Mesenchymal stem cell (in vitro differentiated cells and primary cell): ENCODE data around the gene TTR.

Source experiments
- DNase-seq: peaks from one replicate; pipeline ENCODE4 v3.0.0-alpha.2; 2013
- H2AFZ ChIP-seq: one replicate; pipeline ENCODE4 v1.6.1; 2013; ENCODE audit warnings: low read depth, mild to moderate bottlenecking, control low read depth, inconsistent platforms, low read length, moderate library complexity
- H2AK5ac ChIP-seq: 2 replicates; pipeline ENCODE4 v1.6.1; 2013; ENCODE audit warnings: low read length, moderate library complexity, mild to moderate bottlenecking, inconsistent platforms; ENCODE audit not compliant: severe bottlenecking
- H2BK120ac ChIP-seq: one replicate; pipeline ENCODE4 v1.6.1; 2013; ENCODE audit warnings: low read depth, mild to moderate bottlenecking, inconsistent platforms, low read length, moderate library complexity
- H2BK12ac ChIP-seq, 2 experiments: one replicate each; pipeline ENCODE4 v1.6.1; 2013; ENCODE audit warnings: inconsistent platforms in 2 of 2, low read length in 2 of 2, mild to moderate bottlenecking in 2 of 2, moderate library complexity in 2 of 2, control low read depth in 1 of 2
- H2BK15ac ChIP-seq: one replicate; pipeline ENCODE4 v1.6.1; 2013; ENCODE audit warnings: mild to moderate bottlenecking, low read depth, inconsistent platforms; ENCODE audit not compliant: poor library complexity, severe bottlenecking
- H2BK5ac ChIP-seq: 2 replicates; pipeline ENCODE4 v1.6.1; 2013; ENCODE audit warnings: low read depth, mild to moderate bottlenecking, low read length, control low read depth, inconsistent platforms; ENCODE audit not compliant: poor library complexity, severe bottlenecking
- H3K14ac ChIP-seq, 2 experiments: one replicate each; pipeline ENCODE4 v1.6.1; 2013; ENCODE audit warnings: inconsistent platforms in 2 of 2, low read length in 2 of 2, control low read depth in 1 of 2, mild to moderate bottlenecking in 1 of 2, moderate library complexity in 1 of 2
- H3K18ac ChIP-seq, 2 experiments: one replicate each; pipeline ENCODE4 v1.6.1; 2013; ENCODE audit warnings: inconsistent platforms in 2 of 2, low read length in 2 of 2, control low read depth in 1 of 2, low read depth in 1 of 2, mild to moderate bottlenecking in 1 of 2
- H3K23ac ChIP-seq, 2 experiments: one replicate each; pipeline ENCODE4 v1.6.1; 2013; ENCODE audit warnings: inconsistent platforms in 2 of 2, low read length in 2 of 2, mild to moderate bottlenecking in 2 of 2, moderate library complexity in 2 of 2, control low read depth in 1 of 2
- H3K27ac ChIP-seq: 2 replicates; pipeline ENCODE4 v1.5.1; 2013; ENCODE audit warnings: mild to moderate bottlenecking, moderate library complexity, low read length, control low read depth, inconsistent platforms; ENCODE audit not compliant: poor library complexity, severe bottlenecking
- H3K27me3 ChIP-seq, 2 experiments: 2 replicates each; pipeline versions ENCODE4 v1.6.1 to v1.7.0; 2013; ENCODE audit warnings: low read length in 2 of 2, mild to moderate bottlenecking in 2 of 2, moderate library complexity in 2 of 2, control low read depth in 1 of 2, inconsistent platforms in 1 of 2; ENCODE audit not compliant: control insufficient read depth in 1 of 2, insufficient read depth in 1 of 2
- H3K36me3 ChIP-seq, 2 experiments: 2 replicates each; pipeline versions ENCODE4 v1.6.1 to v1.7.0; 2013; ENCODE audit warnings: low read length in 2 of 2, control low read depth in 1 of 2, inconsistent platforms in 1 of 2, low read depth in 1 of 2, mild to moderate bottlenecking in 1 of 2; ENCODE audit not compliant: insufficient read depth in 2 of 2, control insufficient read depth in 1 of 2
- H3K4ac ChIP-seq, 2 experiments: one replicate each; pipeline ENCODE4 v1.6.1; 2013; ENCODE audit warnings: inconsistent platforms in 2 of 2, low read length in 2 of 2, mild to moderate bottlenecking in 2 of 2, moderate library complexity in 2 of 2, control low read depth in 1 of 2, low read depth in 1 of 2
- H3K4me1 ChIP-seq: 2 replicates; pipeline ENCODE4 v1.6.1; 2013; ENCODE audit warnings: low read depth, low read length, control low read depth; ENCODE audit not compliant: control insufficient read depth, insufficient read depth
- H3K4me2 ChIP-seq: 2 replicates; pipeline ENCODE4 v1.6.1; 2013; ENCODE audit warnings: low read length, mild to moderate bottlenecking, inconsistent platforms; ENCODE audit not compliant: poor library complexity, severe bottlenecking
- H3K4me3 ChIP-seq, 2 experiments: 2 replicates each; pipeline versions ENCODE4 v1.5.1 to v1.7.0; 2013; ENCODE audit warnings: low read length in 2 of 2, mild to moderate bottlenecking in 2 of 2, control low read depth in 1 of 2, low read depth in 1 of 2; ENCODE audit not compliant: insufficient read depth in 1 of 2
- H3K79me1 ChIP-seq: replicated peaks from 2 replicates; pipeline ENCODE4 v1.6.1; 2013; ENCODE audit warnings: mild to moderate bottlenecking, control low read depth, low read length, inconsistent platforms; ENCODE audit not compliant: poor library complexity, severe bottlenecking
- H3K9ac ChIP-seq: 2 replicates; pipeline ENCODE4 v1.7.0; 2013; ENCODE audit warnings: mild to moderate bottlenecking, low read length, moderate library complexity
- H3K9me3 ChIP-seq: 2 replicates; pipeline ENCODE4 v1.7.0; 2013; ENCODE audit warnings: mild to moderate bottlenecking, low read length; ENCODE audit not compliant: control insufficient read depth
- H4K8ac ChIP-seq: one replicate; pipeline ENCODE4 v1.6.1; 2013; ENCODE audit warnings: inconsistent platforms, mild to moderate bottlenecking, low read length, moderate library complexity
- H4K91ac ChIP-seq: one replicate; pipeline ENCODE4 v1.6.1; 2013; ENCODE audit warnings: mild to moderate bottlenecking, low read length, inconsistent platforms
- WGBS: methylation state at CpG from one replicate; pipeline ENCODE4 v1.1.7; 2013; ENCODE audit warnings: mixed read lengths; 5-methylcytosine and 5-hydroxymethylcytosine counted together

TTR gene

DNA sequence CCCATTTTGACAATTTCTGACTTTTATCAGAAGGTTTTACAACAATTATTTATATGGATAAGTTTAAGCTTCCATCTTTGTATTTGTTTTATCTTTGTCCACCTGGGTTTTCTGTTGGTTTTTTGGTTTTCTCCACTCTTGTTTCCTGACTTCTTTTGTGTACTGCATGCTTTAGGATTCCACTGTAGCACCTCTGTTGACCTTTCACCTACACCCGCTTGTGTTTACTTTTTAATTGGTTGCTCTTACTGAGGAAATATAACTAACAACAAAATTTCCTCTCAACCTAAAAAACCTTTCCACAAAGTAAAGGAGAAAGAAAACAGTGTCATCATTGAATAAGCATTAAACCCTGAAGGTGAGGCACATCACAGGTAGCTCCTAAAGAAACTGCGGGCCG lies 39.8 kb upstream of the TTR start:
- no peak overlapping the region for H2AFZ ChIP-seq
- no peak overlapping the region for H2AK5ac ChIP-seq
- H3K4me2 ChIP-seq = no peak overlapping the region
- no peak overlapping the region for H4K8ac ChIP-seq
- no peak overlapping the region for H2BK120ac ChIP-seq
- no peak overlapping the region for H3K23ac ChIP-seq
- H3K4ac ChIP-seq = no peak overlapping the region
- H2BK15ac ChIP-seq = no peak overlapping the region
- 92% methylated on average over 3 of the region's 3 CpGs for WGBS
- no peaks in the 10 kb centered on the region for H3K36me3 ChIP-seq
- H4K91ac ChIP-seq = no peak overlapping the region
- H2BK12ac ChIP-seq = no peak overlapping the region
- H3K27me3 ChIP-seq = no peaks in the 10 kb centered on the region
- no peaks in the 10 kb centered on the region for H3K79me1 ChIP-seq
- no peak overlapping the region for H3K9ac ChIP-seq
- no peak overlapping the region for H3K4me3 ChIP-seq
- H3K18ac ChIP-seq = no peak overlapping the region
- DNase-seq = no peak
- H3K9me3 ChIP-seq = no peaks in the 10 kb centered on the region
- H3K27ac ChIP-seq = no peak overlapping the region
- H3K14ac ChIP-seq = no peak overlapping the region
- H3K4me1 ChIP-seq = no peaks in the 10 kb centered on the region
- no peak overlapping the region for H2BK5ac ChIP-seq

GRCh38 chr18:31553800-31554199 lies 37.9 kb upstream of the TTR start:
- no peak overlapping the region for H2AK5ac ChIP-seq
- H3K79me1 ChIP-seq = no peaks in the 10 kb centered on the region
- H2BK120ac ChIP-seq = no peak overlapping the region
- H2BK15ac ChIP-seq = no peak overlapping the region
- H3K27ac ChIP-seq = no peak overlapping the region
- H3K4me1 ChIP-seq = no peaks in the 10 kb centered on the region
- H3K4me2 ChIP-seq = no peak overlapping the region
- H4K8ac ChIP-seq = no peak overlapping the region
- no peak overlapping the region for H4K91ac ChIP-seq
- no peak overlapping the region for H2BK12ac ChIP-seq
- H3K23ac ChIP-seq = no peak overlapping the region
- H3K9ac ChIP-seq = no peak overlapping the region
- H3K18ac ChIP-seq = no peak overlapping the region
- no peak overlapping the region for H2BK5ac ChIP-seq
- WGBS = 70% methylated on average over 6 of the region's 6 CpGs
- no peak for DNase-seq
- no peaks in the 10 kb centered on the region for H3K27me3 ChIP-seq
- no peaks in the 10 kb centered on the region for H3K9me3 ChIP-seq
- H3K4me3 ChIP-seq = no peak overlapping the region
- no peaks in the 10 kb centered on the region for H3K36me3 ChIP-seq
- H3K4ac ChIP-seq = no peak overlapping the region
- no peak overlapping the region for H3K14ac ChIP-seq
- H2AFZ ChIP-seq = no peak overlapping the region

DNA sequence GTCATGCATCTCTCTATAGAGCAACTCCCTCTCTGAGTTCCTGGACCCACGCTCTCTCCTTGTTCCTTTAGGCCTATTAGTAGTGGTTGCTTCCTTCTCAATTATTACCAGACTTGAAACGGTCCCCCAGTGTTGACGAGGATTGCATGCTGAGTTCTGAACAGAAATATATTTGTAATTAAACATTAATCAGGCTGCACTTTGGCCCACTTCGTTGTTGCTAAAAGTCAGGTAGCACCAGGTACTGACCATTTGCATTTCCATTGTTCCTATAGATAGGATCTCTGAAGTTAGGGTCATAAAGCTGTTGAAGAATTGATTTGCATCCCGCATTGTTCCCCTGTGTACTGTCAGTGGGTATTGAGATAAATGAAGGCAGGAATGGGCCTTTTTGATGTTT lies 36.9 kb upstream of the TTR start:
- Histone ChIP-seq H3K4ac (no peak overlapping the region), H3K4me2 (no peak overlapping the region), H2AFZ (no peak overlapping the region), H3K4me3 (no peak overlapping the region), H2AK5ac (no peak overlapping the region), H2BK15ac (no peak overlapping the region), H3K4me1 (no peaks in the 10 kb centered on the region), H2BK12ac (no peak overlapping the region), H3K23ac (no peak overlapping the region), H3K14ac (no peak overlapping the region), H3K27ac (no peak overlapping the region), H3K36me3 (no peaks in the 10 kb centered on the region), H3K9me3 (no peaks in the 10 kb centered on the region), H3K18ac (no peak overlapping the region), H2BK120ac (no peak overlapping the region), H3K9ac (no peak overlapping the region), H3K27me3 (no peaks in the 10 kb centered on the region), H3K79me1 (no peaks in the 10 kb centered on the region), H2BK5ac (no peak overlapping the region), H4K91ac (no peak overlapping the region), H4K8ac (no peak overlapping the region)
- 66% methylated on average over 3 of the region's 5 CpGs for WGBS
- DNase-seq = no peak

GRCh38 chr18:31555971-31556747 lies 35.5 kb upstream of the TTR start:
- Histone ChIP-seq H2AFZ (peak overlapping the region; percentile 27), H3K23ac (no peak overlapping the region), H3K9me3 (no peaks in the 10 kb centered on the region), H2BK120ac (no peak overlapping the region), H3K36me3 (no peaks in the 10 kb centered on the region), H2AK5ac (no peak overlapping the region), H3K4ac (no peak overlapping the region), H2BK5ac (no peak overlapping the region), H3K14ac (no peak overlapping the region), H3K4me3 (peak overlapping the region in 1 of 2 experiments; percentile 1), H3K79me1 (no peaks in the 10 kb centered on the region), H3K4me1 (no peaks in the 10 kb centered on the region), H3K27me3 (peaks cover 0 to 4% of the 10 kb centered on the region in 2 experiments), H2BK15ac (no peak overlapping the region), H3K4me2 (no peak overlapping the region), H4K8ac (no peak overlapping the region), H2BK12ac (no peak overlapping the region), H3K18ac (no peak overlapping the region), H3K9ac (peak overlapping the region; percentile 55), H3K27ac (no peak overlapping the region), H4K91ac (no peak overlapping the region)
- 33% methylated on average over 7 of the region's 7 CpGs for WGBS
- peak; percentile 76 for DNase-seq
